GM21723 (cell line): ENCODE measurements around the gene TMEM154.

ENCODE experiments used
- ATAC-seq: cut with Tn5 transposase; IDR thresholded peaks from one replicate; pipeline ENCODE4 v1.9.1; 2021; ENCODE audit warnings: mild to moderate bottlenecking, moderate library complexity; ENCODE audit not compliant: unreplicated experiment

Gene TMEM154

DNA sequence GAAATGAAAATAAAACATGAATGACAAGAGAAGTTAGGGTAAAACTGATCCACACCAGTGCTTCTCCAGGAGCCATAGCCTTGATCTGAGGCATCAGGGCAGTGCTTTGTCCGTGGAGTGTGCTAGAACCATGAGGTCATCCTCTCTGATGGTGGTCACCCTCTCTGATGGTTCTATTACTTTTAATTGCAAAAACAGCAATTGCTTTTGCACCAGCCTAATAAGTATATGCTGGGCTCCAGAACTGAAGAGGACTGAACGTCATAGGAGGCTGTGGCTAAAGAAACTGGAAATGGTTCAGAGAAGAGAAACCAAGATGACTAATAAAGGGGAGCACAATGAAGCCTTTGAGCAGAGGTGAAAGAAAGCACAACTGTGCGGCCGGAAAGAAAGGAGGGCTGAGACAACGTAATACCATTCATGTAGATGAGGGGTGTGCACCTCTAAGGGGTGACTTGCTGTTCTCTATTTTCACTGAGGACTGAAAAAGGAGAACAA is 17.0 kb upstream of the TMEM154 start:
- peak; percentile 98 for ATAC-seq

GRCh38 chr4:152693871-152694270 is 14.1 kb upstream of the TMEM154 start:
- no peak for ATAC-seq

- no peak for ATAC-seq
Observed at GRCh38 chr4:152691761-152692160, 12.0 kb upstream of the TMEM154 start.

GRCh38 chr4:152690706-152691651 is 11.2 kb upstream of the TMEM154 start:
- no peak for ATAC-seq

DNA sequence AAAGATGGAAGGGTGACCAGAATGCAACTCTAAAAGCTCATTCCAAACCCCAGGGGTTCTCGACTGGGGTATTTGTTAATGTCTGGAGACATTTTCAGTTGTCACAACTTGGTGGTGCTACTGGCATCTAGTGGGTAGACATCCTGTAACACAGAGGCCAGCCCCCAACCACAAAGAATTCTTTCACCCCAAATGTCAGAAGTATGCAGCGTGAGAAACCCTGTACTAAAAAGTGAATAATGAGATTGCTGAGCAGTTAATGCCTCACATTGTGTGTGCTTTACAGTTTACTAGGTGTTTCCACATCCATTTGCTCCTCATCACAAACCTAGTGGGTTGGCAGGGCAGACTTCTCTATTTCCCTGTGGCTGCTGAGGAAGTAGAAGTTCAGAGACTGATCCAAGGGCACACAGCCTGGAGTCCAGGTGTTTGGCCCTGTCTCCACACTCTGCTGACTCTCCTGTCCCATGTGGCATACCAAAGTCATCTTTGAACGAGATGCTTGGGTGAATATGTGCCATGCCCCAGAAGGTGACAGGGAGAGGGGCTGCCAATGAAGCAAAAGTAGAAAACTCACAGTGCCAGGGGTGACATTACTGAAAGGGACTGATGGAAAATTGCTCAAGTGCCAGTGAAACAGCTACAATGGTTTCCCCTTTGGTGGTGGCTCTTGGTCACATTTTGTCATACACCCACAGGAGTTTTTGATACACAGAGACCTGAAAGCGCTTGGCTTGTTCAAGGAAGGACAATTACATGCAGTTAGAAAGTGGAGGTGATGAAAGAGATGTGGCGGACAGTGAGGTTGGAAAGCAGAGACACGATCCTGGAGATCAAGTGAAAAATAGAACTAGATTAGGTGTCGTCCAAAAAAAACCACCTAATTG is 10.1 kb upstream of the TMEM154 start:
- no peak for ATAC-seq

DNA sequence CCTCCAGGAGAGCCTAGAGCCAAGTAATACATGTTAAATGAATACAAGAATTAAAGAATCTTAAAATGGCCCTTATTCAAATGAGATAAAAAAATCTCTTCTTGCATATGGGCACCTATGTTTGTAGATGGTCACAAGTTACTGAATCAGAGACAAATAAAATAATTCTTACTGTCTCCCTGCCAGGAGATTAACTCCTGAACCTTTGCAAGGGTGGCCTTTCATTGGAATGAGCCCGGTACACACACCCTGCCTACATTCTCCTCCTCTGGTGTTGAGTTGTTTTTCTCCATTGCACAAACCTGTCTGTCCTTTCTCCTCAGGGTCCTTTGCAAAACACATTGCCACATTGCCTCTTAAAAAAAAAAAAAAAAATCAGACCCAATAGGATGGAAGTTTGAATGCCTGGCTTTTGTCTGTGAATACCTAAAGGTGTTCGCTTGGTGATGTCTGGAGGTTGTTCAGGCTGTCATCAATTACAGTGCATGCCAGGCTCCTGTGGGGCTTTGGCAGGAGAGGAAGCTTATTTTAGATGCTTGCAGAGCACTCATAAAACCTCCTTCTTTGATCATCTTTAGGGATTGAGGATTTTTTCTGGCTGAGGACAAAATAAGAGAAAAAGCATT is 8.3 kb upstream of the TMEM154 start:
- ATAC-seq: no peak

DNA sequence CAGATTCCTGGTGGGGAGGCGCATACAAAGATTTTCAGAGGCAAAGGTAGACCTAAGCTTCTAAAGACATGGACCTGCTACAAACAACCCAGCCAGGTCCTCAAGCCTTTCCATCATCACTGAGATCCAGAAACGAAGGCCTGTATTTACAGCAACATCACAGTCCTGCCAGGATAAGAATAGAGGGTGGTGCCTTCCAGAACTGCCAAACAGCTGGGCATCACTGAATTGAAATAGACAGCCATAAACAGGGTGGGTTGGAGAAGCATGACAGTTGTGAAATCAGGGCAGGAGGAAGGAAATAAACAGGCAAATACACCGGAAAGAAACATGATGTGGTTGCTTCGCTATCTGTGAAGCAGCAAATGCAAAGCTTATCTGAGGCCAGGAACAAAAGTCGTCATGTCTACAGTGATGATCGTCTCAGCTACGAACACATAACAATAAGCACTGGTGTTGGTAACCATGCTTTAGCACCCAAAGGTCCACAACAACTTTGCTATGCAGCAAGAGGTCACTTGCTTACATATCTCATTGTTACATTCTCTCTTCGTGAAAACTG is 6.7 kb upstream of the TMEM154 start:
- no peak for ATAC-seq

DNA sequence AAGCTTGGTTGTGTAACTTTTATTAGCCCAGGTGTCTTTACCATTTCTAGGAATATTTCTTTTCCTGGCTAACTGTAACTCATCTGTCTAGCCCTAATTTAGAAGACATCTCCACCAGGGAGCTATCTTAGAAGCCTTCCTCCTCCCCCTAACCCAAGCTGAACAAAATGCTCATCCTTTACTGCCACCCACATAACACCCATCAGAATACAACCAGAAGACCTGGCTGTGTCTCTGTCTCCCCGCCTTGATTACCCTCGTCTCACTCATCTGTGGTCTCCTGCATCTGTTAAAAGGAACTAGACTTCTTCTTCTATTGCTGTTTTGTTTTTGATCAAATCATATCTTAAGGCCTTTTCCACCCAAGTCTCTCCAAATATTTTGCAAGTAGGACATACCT is 4.8 kb upstream of the TMEM154 start:
- no peak for ATAC-seq

- ATAC-seq: peak; percentile 53
Observed at GRCh38 chr4:152684007-152684406, 4.2 kb upstream of the TMEM154 start.

GRCh38 chr4:152682143-152682941 is 2.5 kb upstream of the TMEM154 start:
- ATAC-seq: no peak

DNA sequence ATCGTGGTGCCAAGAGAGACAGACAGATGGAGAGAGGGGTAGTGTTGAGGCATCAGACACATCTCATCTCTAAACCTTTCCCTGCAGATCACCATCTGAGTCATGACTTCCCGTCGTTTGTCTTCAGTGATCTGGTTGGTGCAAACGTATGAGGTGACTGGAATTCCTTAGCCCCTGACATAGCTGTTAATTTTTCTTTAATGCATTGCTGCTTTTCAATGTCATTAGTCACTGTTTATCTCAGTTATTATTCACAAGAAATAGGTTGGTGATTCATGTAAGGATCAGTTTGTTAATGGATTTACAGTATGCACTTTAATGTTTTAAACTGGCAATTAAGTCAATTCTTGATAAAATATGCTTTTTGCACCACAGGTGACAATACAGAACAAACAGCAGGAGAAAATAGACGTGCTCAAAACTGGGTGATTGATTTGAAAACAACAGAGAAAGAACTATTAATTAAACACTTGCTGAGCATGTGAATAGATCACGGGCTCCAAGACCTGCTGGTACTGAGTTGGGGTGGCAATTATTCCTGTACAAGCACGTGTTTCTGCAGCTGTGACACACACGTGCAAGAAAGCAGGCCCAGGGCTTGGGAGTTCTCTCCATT is 1.3 kb upstream of the TMEM154 start:
- ATAC-seq: no peak

DNA sequence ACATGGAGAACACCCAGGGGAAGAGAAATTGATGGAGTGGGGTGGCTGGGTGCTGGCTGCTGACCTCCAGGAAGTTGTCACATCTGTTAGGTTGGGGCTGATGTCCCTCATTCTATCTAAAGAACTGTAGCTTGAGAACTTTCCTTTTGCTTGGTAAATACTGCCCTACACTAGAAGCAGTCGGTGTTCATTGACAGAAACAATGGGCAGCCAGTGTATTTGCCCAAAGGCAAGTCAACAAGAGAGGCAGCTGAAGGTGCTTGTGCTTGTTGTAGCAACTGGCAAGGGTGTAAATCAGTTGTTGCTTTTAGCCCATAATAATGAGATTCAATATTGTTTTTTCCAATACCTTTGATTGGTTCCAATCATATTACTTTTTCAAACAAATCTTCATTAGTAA is 956 bp downstream of the TMEM154 start:
- ATAC-seq: no peak

- ATAC-seq: no peak
Observed at GRCh38 chr4:152677117-152677516, 2.7 kb downstream of the TMEM154 start.

DNA sequence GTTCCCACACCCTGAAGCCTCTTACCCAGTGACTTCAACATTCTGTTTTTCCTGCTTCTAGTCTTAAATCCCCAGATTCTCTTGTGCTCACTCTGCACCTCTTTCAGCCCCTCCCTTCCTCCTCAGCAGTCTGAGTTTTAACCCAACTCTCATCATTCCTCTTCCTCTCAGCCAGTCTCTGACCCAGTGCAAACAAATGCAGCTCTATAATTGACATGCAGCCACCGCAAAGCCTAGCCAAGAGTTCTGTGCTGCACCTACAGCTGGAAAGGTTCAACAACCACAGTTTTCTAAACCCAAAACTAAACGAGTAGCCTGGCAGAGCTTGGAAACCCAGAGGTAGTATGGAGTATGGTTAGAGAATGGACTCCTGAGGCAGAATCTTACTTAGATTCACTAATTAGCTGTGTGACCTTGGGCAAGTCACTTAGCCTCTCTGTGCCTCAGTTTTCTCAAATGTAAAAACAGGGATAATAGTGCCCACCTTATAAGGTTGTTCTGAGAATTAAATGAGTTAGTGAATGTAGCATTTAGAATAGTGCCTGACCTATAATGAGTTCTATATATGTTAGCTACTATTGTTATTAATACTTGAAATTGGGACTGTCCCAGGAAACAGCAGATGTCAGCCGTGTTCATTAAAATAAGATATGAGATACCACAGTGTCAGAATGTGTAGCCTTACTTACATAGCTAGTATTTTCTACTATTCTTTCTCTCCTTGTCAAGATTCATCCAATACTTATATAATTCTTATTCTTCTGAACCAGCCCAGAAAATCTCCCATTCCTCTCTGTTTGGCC is 3.5 kb downstream of the TMEM154 start:
- ATAC-seq: peak; percentile 46

DNA sequence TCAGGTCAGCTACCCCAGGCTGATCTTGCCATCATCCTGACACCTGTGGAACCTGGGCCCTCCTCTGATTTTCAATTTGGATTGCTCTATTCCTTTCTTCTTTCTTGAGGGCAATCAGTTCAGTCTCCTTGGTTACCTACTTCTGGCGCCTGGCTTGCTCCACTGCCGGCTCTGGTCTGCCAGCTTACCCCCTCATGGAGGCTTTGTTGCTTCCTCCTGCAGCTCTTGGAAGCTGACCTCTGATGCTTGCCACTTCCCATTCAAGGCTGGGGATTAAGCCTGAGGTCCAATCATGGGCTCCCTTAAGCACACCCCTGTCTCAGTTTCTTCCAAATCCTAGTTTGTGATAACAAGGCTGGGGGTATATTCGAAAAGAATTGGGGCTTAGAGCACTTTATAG is 5.4 kb downstream of the TMEM154 start:
- no peak for ATAC-seq

GRCh38 chr4:152673489-152673888 is 6.3 kb downstream of the TMEM154 start:
- ATAC-seq: no peak

- no peak for ATAC-seq
Observed at GRCh38 chr4:152672206-152673092, 7.3 kb downstream of the TMEM154 start.
